GM19467 (cell line): ENCODE results near the gene VPS51.

Experiments used
- ATAC-seq: cut with Tn5 transposase; IDR thresholded peaks from one replicate; pipeline ENCODE4 v1.9.1; 2021; ENCODE audit warnings: mild to moderate bottlenecking, moderate library complexity; ENCODE audit not compliant: unreplicated experiment

The VPS51 gene

GRCh38 chr11:65104628-65105027, 8.6 kb downstream of the VPS51 start:
- no peak for ATAC-seq

DNA sequence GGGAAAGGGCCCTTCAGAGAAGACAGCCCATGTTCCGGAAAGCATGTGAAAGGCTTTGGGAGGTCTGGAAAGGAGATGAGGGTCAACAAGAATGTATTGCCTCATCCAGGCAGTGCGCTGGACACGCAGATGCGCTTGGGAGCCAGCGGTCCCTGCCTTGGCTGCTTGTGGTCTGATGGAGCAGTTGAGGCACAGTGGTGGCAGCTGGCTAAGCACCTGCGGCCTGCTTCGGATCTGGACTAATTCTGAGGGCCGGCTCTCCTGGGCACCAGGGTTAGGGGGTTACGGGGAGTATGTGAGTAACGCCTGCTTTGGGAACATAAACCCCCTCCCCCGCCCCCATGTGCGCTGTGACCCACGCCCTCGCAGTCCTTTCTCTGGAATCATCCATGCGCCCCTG, 11.1 kb downstream of the VPS51 start:
- ATAC-seq: no peak

DNA sequence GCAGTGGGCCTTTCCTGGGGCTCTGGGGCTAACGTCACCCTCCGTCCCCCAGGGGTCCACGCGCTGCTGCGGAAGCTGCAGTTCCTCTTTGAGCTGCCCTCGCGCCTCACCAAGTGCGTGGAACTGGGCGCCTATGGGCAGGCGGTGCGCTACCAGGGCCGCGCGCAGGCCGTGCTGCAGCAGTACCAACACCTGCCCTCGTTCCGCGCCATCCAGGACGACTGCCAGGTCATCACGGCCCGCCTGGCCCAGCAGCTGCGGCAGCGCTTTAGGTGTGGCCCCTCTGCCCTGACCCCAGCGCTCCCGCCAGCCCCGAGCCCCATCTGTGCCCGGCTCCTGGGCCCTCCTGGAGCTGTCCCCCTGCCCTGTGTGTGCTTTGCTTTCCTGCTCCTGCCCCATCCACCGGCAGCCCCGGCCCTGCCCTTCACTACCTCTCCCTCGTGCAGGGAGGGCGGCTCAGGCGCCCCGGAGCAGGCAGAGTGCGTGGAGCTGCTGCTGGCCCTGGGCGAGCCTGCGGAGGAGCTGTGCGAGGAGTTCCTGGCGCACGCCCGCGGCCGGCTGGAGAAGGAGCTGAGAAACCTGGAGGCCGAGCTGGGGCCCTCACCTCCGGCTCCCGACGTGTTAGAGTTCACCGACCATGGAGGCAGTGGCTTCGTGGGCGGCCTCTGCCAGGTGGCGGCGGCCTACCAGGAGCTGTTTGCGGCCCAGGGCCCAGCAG, 11.9 kb downstream of the VPS51 start:
- no peak for ATAC-seq

GRCh38 chr11:65108469-65109123, 12.6 kb downstream of the VPS51 start:
- no peak for ATAC-seq

- no peak for ATAC-seq
These were observed 13.5 kb downstream of the VPS51 start for GRCh38 chr11:65109231-65110198.

- ATAC-seq: no peak
These were observed 14.4 kb downstream of the VPS51 start for GRCh38 chr11:65110354-65110861.

GRCh38 chr11:65111159-65111743, 15.2 kb downstream of the VPS51 start:
- no peak for ATAC-seq

DNA sequence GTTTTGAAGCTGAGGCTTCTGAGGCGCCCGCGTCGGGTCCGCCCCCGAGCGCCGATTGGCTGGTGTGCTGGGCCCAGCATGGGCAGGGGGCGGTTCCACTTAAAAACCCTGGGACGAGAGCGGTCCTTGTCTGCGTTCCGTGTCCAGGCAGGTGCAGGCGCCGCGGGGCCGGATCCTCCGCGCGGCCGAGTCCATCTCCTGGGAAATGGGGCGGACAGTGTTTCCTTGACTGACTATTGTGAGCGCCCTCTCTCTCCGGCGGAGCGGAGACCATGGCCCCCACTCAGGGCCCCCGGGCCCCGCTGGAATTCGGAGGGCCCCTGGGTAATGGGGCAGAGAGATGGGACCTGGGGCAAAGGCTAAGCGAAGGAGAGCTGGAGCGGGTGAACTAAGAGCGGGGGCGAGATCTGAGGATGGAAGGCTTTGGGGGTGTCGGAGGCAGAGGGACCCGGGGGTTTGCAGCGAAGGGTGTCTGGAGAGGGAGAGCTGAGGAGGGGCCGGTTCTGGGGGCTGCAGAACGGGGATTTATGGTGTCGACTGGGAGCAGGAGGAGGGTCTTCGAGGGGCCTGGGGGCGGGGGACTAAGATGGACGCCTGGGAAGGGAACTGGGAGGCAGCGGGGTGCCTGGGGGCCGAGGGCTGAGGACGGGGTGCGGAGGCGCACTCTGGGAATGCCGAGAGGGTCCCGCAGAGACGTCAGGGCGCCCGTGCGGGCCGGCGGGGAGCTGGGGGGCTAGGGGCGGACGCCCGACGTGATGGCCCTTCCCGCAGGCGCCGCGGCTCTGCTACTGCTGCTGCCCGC, 15.9 kb downstream of the VPS51 start, which contains the start of gene TM7SF2:
Gene TM7SF2 (plus strand): TSS at position 129 of the 802 bp plus-strand sequence. CDS start 144 bp downstream, at position 273.
- ATAC-seq: peak; percentile 57

- no peak for ATAC-seq
These were observed 16.7 kb downstream of the VPS51 start for GRCh38 chr11:65112546-65113360.

DNA sequence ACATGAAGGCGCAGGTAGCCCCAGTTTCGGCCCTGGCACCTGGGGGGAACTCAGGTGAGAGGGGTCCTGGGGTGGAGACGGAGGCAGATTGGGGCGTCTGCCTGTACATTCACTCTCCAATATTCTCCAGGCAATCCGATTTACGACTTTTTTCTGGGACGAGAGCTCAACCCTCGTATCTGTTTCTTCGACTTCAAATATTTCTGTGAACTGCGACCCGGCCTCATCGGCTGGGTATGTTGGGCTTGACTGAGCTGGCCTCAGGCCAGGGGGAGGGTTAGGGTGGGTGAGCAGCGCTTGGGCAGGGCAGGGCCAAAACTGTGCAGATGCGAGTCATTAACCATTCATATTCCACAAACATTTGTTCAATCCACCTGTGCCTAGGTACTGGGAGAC, 17.3 kb downstream of the VPS51 start:
- no peak for ATAC-seq

GRCh38 chr11:65113839-65114238, 17.8 kb downstream of the VPS51 start:
- no peak for ATAC-seq

- no peak for ATAC-seq
These were observed 18.6 kb downstream of the VPS51 start for GRCh38 chr11:65114538-65115171.

DNA sequence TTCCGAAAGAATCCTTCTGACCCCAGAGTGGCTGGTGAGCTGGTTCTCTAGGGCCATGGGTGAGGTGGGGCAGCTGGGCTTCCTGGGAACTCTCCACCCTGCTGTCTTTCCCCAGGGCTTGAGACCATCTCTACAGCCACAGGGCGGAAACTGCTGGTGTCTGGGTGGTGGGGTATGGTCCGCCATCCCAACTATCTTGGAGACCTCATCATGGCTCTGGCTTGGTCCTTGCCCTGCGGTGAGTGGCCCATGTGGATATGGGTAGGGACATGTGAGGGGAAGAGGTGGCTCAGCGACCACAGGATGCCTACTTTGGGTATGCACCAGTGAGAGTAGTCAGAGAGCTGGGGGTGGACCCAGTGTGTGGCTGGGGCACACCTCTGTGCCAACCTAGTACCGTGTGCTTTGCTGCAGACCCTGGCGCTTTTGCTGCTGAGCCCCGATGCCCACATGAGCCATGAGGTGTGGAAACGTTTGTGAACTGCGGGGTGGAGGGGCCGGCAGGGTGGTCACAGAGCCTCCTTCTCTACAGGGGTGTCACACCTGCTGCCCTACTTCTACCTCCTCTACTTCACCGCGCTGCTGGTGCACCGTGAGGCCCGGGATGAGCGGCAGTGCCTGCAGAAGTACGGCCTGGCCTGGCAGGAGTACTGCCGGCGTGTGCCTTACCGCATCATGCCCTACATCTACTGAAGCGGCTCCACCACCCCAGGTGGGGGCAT, 19.5 kb downstream of the VPS51 start:
- ATAC-seq: no peak

DNA sequence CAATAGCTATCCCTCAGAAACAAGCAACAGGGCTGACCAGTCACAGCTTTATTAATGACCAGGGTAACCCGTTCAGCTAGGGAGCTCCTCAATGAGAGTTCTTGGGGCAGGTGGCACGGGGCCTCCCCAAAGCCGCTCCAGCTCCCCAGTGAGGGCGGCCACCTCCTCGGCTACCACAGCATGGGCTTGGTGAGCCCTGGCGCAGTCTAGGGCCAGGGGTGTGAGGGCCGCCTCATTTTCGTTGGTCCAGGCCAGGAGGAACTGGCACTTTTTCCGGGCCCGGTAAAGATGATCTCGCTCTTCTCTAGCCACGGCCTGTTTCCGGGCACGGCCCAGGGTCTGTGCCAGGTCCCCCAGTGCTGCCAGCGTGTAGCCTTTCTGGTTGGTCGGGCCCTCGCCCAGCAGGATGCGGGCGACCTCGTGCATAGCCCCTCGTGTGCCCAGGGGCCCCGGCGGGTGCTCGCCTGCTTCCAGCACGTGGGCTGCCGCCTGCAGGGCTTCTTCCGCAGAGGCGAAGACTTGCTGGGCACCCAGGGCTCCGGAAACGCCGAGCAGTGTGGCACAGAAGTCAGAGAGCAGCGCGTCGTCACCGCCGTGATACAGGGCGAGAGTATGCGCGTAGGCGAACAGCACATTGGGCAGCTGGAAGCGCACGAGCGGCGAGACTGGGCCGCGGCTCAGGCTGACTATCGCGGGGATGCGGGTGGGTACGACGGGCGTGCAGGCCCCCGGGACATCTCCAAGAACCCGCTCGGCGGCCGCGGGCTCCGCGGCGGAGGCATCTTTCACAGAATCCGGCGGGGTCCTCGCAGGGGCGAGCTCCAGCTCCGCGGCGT, 20.6 kb downstream of the VPS51 start:
- no peak for ATAC-seq

GRCh38 chr11:65117206-65118096, 21.4 kb downstream of the VPS51 start, which contains the start of gene ZNHIT2:
Gene ZNHIT2, minus strand, starts transcription at chr11:65117701. Its CDS starts 48 bp downstream, at chr11:65117653.
- peak; percentile 49 for ATAC-seq
